ENCODE results near the gene HUWE1. TPM values are rescaled to one million over a fixed set of nuclear protein-coding genes. Genes with fewer than 3 reads are reported as not detected.

HUWE1 gene
- total RNA-seq, 1 experiment from 2014 or later, result 376 TPM

- no peak for DNase-seq
- no peak overlapping the region for H3K27ac Mint-ChIP-seq (ENCODE audit: unreplicated experiment)
- no peaks in the 10 kb centered on the region for H3K9me3 Mint-ChIP-seq (ENCODE audit: low read depth, unreplicated experiment)
- intact Hi-C loops (cut with micrococcal nuclease; ENCODE audit: unreplicated experiment), result no loop called here
- no peaks in the 10 kb centered on the region for H3K27me3 Mint-ChIP-seq (ENCODE audit: unreplicated experiment)
- BruUV-seq (replicated peaks), result no TSS peak
- no peaks in the 10 kb centered on the region for H3K4me1 Mint-ChIP-seq (ENCODE audit: low read depth, unreplicated experiment)
- H3K36me3 Mint-ChIP-seq (ENCODE audit: insufficient read depth, unreplicated experiment), result peaks cover 81% of the 10 kb centered on the region
- CTCF ChIA-PET, result no interaction called here
- H3K4me3 Mint-ChIP-seq (ENCODE audit: low read depth, unreplicated experiment), result no peak overlapping the region
- no peak for TF ChIP-seq CTCF (IDR thresholded peaks at IDR 0.05; ENCODE audit: unreplicated experiment)
Measured at GRCh38 chrX:53558646-53559045, 127.9 kb downstream of the HUWE1 start.

GRCh38 chrX:53556868-53557267, 129.7 kb downstream of the HUWE1 start:
- no peak for DNase-seq
- CTCF ChIA-PET, result no interaction called here
- Mint-ChIP-seq H3K36me3 (ENCODE audit: insufficient read depth, unreplicated experiment) (peaks cover 82% of the 10 kb centered on the region), H3K4me3 (ENCODE audit: low read depth, unreplicated experiment) (no peak overlapping the region), H3K27me3 (ENCODE audit: unreplicated experiment) (no peaks in the 10 kb centered on the region), H3K27ac (ENCODE audit: unreplicated experiment) (no peak overlapping the region), H3K4me1 (ENCODE audit: low read depth, unreplicated experiment) (no peaks in the 10 kb centered on the region), H3K9me3 (ENCODE audit: low read depth, unreplicated experiment) (no peaks in the 10 kb centered on the region)
- intact Hi-C loops (cut with micrococcal nuclease; ENCODE audit: unreplicated experiment), result no loop called here
- no peak for TF ChIP-seq CTCF (IDR thresholded peaks at IDR 0.05; ENCODE audit: unreplicated experiment)
- BruUV-seq (replicated peaks), result no TSS peak

- Mint-ChIP-seq H3K27me3 (ENCODE audit: unreplicated experiment) (no peaks in the 10 kb centered on the region), H3K27ac (ENCODE audit: unreplicated experiment) (no peak overlapping the region), H3K4me3 (ENCODE audit: low read depth, unreplicated experiment) (no peak overlapping the region), H3K9me3 (ENCODE audit: low read depth, unreplicated experiment) (no peaks in the 10 kb centered on the region), H3K36me3 (ENCODE audit: insufficient read depth, unreplicated experiment) (peaks cover 68% of the 10 kb centered on the region), H3K4me1 (ENCODE audit: low read depth, unreplicated experiment) (no peaks in the 10 kb centered on the region)
- no peak for DNase-seq
- intact Hi-C loops (cut with micrococcal nuclease; ENCODE audit: unreplicated experiment), result no loop called here
- TSS peak; percentile 32 for BruUV-seq (replicated peaks)
- TF ChIP-seq CTCF (IDR thresholded peaks at IDR 0.05; ENCODE audit: unreplicated experiment), result no peak
- CTCF ChIA-PET, result no interaction called here
Measured at GRCh38 chrX:53550756-53551463, 135.6 kb downstream of the HUWE1 start.

- Mint-ChIP-seq H3K4me3 (ENCODE audit: low read depth, unreplicated experiment) (no peak overlapping the region), H3K36me3 (ENCODE audit: insufficient read depth, unreplicated experiment) (peaks cover 74% of the 10 kb centered on the region), H3K9me3 (ENCODE audit: low read depth, unreplicated experiment) (no peaks in the 10 kb centered on the region), H3K4me1 (ENCODE audit: low read depth, unreplicated experiment) (no peaks in the 10 kb centered on the region), H3K27me3 (ENCODE audit: unreplicated experiment) (no peaks in the 10 kb centered on the region), H3K27ac (ENCODE audit: unreplicated experiment) (peak overlapping the region; percentile 71)
- no peak for TF ChIP-seq CTCF (IDR thresholded peaks at IDR 0.05; ENCODE audit: unreplicated experiment)
- intact Hi-C loops (cut with micrococcal nuclease; ENCODE audit: unreplicated experiment), result no loop called here
- TSS peak; percentile 34 for BruUV-seq (replicated peaks)
- CTCF ChIA-PET, result no interaction called here
- DNase-seq, result no peak
Measured at GRCh38 chrX:53547668-53548067, 138.9 kb downstream of the HUWE1 start.

Data from Calu3 (cell line).